ENCODE results near the gene FBXW8. TPM values are rescaled to one million over a fixed set of nuclear protein-coding genes. Genes with fewer than 3 reads are reported as not detected.

The FBXW8 gene
- total RNA-seq, 1 donor from 2014 or later: 13.8 TPM

GRCh38 chr12:116984098-116984497 lies 73.3 kb downstream of the FBXW8 start:
- no peaks in the 10 kb centered on the region for H3K27me3 ChIP-seq
- intact Hi-C loops (cut with DNase I): no loop called here
- no peaks in the 10 kb centered on the region for H3K4me1 ChIP-seq
- peaks cover 0 to 5% of the 10 kb centered on the region in 2 donors for H3K36me3 ChIP-seq
- DNase-seq (ENCODE audit: extremely low spot score in 2 of 2): no peak
- TF ChIP-seq POLR2A (IDR thresholded peaks at IDR 0.05): no peak
- TF ChIP-seq CTCF (IDR thresholded peaks at IDR 0.05): no peak
- no peak for TF ChIP-seq POLR2AphosphoS5 (IDR thresholded peaks at IDR 0.05; ENCODE audit: insufficient read depth in 1 of 2, low read depth in 1 of 2)
- no peak overlapping the region for H3K27ac ChIP-seq
- no peak overlapping the region for H3K4me3 ChIP-seq
- H3K9me3 ChIP-seq: no peaks in the 10 kb centered on the region

GRCh38 chr12:116990329-116990728 lies 79.6 kb downstream of the FBXW8 start:
- no peak for DNase-seq (ENCODE audit: extremely low spot score in 2 of 2)
- Histone ChIP-seq H3K9me3 (no peaks in the 10 kb centered on the region), H3K36me3 (peaks cover 0 to 5% of the 10 kb centered on the region in 2 donors), H3K4me1 (no peaks in the 10 kb centered on the region), H3K27ac (no peak overlapping the region), H3K4me3 (no peak overlapping the region), H3K27me3 (no peaks in the 10 kb centered on the region)
- TF ChIP-seq CTCF (IDR thresholded peaks at IDR 0.05) (no peak), POLR2A (IDR thresholded peaks at IDR 0.05) (no peak), POLR2AphosphoS5 (IDR thresholded peaks at IDR 0.05; ENCODE audit: insufficient read depth in 1 of 2, low read depth in 1 of 2) (no peak)
- intact Hi-C loops (cut with DNase I): no loop called here

GRCh38 chr12:116990971-116991966 lies 80.5 kb downstream of the FBXW8 start:
- intact Hi-C loops (cut with DNase I): no loop called here
- DNase-seq (ENCODE audit: extremely low spot score in 2 of 2): no peak
- Histone ChIP-seq H3K27ac (no peak overlapping the region), H3K27me3 (no peaks in the 10 kb centered on the region), H3K36me3 (peaks cover 0 to 5% of the 10 kb centered on the region in 2 donors), H3K4me1 (no peaks in the 10 kb centered on the region), H3K4me3 (no peak overlapping the region), H3K9me3 (no peaks in the 10 kb centered on the region)
- TF ChIP-seq POLR2A (IDR thresholded peaks at IDR 0.05) (no peak), POLR2AphosphoS5 (IDR thresholded peaks at IDR 0.05; ENCODE audit: insufficient read depth in 1 of 2, low read depth in 1 of 2) (no peak), CTCF (IDR thresholded peaks at IDR 0.05) (no peak)

- peaks cover 0 to 8% of the 10 kb centered on the region in 2 donors for H3K36me3 ChIP-seq
- no peak for TF ChIP-seq CTCF (IDR thresholded peaks at IDR 0.05)
- no peak for TF ChIP-seq POLR2AphosphoS5 (IDR thresholded peaks at IDR 0.05; ENCODE audit: insufficient read depth in 1 of 2, low read depth in 1 of 2)
- no peak for TF ChIP-seq POLR2A (IDR thresholded peaks at IDR 0.05)
- no peak overlapping the region for H3K4me3 ChIP-seq
- intact Hi-C loops (cut with DNase I): no loop called here
- no peak overlapping the region for H3K27ac ChIP-seq
- no peak for DNase-seq (ENCODE audit: extremely low spot score in 2 of 2)
- no peaks in the 10 kb centered on the region for H3K4me1 ChIP-seq
- no peaks in the 10 kb centered on the region for H3K27me3 ChIP-seq
- no peaks in the 10 kb centered on the region for H3K9me3 ChIP-seq
Observed at GRCh38 chr12:116996093-116996492, 85.3 kb downstream of the FBXW8 start.

GRCh38 chr12:116996621-116997020 lies 85.9 kb downstream of the FBXW8 start:
- Histone ChIP-seq H3K4me3 (no peak overlapping the region), H3K4me1 (no peaks in the 10 kb centered on the region), H3K27me3 (no peaks in the 10 kb centered on the region), H3K36me3 (peaks cover 0 to 8% of the 10 kb centered on the region in 2 donors), H3K9me3 (no peaks in the 10 kb centered on the region), H3K27ac (no peak overlapping the region)
- TF ChIP-seq CTCF (IDR thresholded peaks at IDR 0.05): no peak
- intact Hi-C loops (cut with DNase I): no loop called here
- DNase-seq (ENCODE audit: extremely low spot score in 2 of 2): no peak

All from vagina (tissue), 2 donors.